Measurements from ENCODE around the gene HIVEP1.
"Not testable (repeated sequence)": the region's sequence is repeated elsewhere in the genome, so short reads cannot be mapped to it uniquely, and the experiment has no call there.

HIVEP1 gene

DNA sequence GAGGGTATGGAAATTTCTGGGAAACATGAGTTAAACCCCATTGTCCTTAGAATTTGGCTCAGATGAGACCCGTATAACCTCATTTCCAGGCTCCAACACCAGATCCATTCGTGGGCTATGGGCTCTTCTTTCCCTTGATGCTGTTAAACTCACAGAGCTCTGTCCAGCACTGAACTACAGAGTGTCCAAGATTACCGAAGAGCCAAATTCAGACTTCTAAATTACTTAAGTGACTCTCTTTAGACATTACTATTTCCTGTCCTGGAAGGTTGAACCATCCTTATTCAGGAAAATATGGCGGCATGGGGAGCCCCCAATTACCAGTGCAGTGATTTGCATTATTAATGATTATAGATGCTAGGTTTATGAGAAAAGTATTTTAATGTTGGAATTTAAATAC lies 153.2 kb downstream of the HIVEP1 start:
- no peak for DNase-seq (ENCODE audit: low spot score in 2 of 2)
- Mint-ChIP-seq H3K9me3 (no peaks in the 10 kb centered on the region), H3K4me3 (no peak overlapping the region), H3K4me1 (peaks cover 22% of the 10 kb centered on the region), H3K36me3 (peaks cover 49% of the 10 kb centered on the region), H3K27ac (no peak overlapping the region)
- no peak for ATAC-seq

DNA sequence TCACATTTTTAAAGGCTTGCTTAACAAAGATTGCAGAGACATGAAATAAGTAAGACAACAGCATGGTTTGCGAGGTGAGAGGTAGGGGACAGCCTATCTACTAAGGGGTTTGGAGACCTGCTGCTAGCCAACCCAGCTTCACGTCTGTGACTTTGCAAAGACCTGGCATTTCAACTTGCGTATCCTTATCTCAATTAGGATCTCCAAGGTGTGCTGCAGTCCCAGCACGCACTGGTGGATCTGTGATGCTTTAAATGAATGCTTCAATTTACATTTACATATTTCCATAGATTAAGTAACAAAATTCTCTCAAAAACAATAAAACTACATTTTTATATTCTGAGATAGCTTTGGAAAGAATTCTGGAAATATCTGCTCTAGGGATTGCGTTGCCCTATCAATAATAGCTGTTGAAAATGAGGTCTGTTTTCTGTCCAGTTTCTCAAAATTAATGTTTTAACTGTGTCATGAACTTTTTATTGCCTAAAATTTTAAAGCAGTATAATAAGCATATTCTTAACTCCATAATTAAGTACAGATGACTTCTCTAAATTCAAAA lies 153.7 kb downstream of the HIVEP1 start:
- ATAC-seq (no peak), DNase-seq (ENCODE audit: low spot score in 2 of 2) (no peak)
- Mint-ChIP-seq H3K36me3 (peaks cover 44% of the 10 kb centered on the region), H3K4me3 (no peak overlapping the region), H3K27ac (no peak overlapping the region), H3K4me1 (peaks cover 19% of the 10 kb centered on the region), H3K9me3 (no peaks in the 10 kb centered on the region)

DNA sequence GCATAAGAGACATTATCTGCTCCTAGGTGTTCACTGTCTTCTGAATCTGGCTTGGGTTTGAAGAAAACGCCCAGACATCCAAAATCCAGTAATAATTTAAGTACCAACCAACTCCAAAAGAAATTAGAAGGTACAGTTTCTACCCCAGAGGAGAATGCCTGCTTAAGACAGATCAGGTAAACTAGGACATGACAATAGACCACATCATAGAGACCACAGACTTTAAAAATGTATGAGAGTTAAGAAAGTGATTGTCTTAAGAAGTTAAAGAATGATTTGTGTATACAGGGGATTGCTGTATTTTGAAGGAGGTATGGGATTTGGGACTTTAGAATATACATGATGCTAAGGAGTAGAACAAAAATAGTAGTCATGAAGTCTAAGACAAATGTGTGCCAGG lies 157.3 kb downstream of the HIVEP1 start:
- H3K36me3 Mint-ChIP-seq = peaks cover 8% of the 10 kb centered on the region
- H3K9me3 Mint-ChIP-seq = no peaks in the 10 kb centered on the region
- H3K4me3 Mint-ChIP-seq = no peak overlapping the region
- no peak for ATAC-seq
- H3K27ac Mint-ChIP-seq = no peak overlapping the region
- no peaks in the 10 kb centered on the region for H3K4me1 Mint-ChIP-seq
- no peak for DNase-seq (ENCODE audit: low spot score in 2 of 2)

DNA sequence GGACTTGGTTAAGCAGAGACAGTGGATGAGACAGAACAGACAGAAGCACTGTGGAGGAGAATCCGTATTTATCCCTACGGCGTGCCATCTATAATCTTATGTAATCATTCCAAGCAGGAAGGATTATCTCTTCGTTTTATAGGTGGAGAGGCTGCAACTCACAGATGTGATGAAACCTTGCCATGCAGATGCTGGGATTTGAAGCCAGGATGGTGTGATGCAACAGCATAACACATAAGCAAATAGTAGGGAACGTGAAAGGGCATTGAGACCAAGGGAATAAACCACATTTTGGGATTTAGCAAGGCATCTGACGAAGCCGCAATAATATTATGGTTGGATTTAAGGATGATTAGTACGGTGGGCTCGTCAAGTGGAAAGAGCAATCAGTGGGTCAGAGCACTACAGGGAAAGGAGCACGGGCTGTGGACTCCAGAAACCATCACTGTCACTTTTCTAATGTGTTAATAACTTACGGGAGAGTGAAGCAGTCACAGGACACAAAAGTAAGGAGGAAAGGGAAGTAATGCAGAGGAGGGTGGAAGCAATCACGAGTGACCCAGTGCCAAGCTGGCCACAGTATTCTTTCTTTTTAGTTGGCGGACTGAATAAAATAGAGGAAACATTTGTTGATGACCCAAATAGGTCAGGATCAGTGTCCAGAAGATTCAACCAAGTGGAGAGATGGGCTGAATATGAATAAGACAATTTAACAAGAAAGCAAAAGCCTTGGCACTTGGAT lies 158.4 kb downstream of the HIVEP1 start:
- ATAC-seq = no peak
- Mint-ChIP-seq H3K4me3 (no peak overlapping the region), H3K27ac (no peak overlapping the region), H3K9me3 (no peaks in the 10 kb centered on the region), H3K36me3 (no peaks in the 10 kb centered on the region), H3K4me1 (no peaks in the 10 kb centered on the region)
- no peak for DNase-seq (ENCODE audit: low spot score in 2 of 2)

DNA sequence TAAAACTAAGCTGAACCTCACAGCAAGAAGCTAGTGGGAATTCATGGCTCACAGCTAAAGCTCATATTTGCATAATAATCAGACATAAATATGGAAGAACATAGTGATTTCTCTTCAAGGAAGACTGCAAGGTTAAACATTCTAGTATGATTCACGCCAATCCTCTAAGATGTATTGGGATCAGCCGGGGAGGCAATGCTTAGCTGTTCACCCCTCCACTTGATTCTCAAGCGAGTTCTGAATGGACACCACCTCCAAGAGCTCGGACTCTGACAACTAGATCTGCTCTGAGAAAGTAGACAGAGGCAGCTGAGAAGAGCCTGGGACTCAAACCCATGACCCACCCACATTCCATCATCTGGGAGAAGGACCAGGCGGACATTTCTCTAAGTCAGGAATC lies 159.6 kb downstream of the HIVEP1 start:
- no peak for DNase-seq (ENCODE audit: low spot score in 2 of 2)
- no peaks in the 10 kb centered on the region for H3K4me1 Mint-ChIP-seq
- H3K4me3 Mint-ChIP-seq = no peak overlapping the region
- no peaks in the 10 kb centered on the region for H3K36me3 Mint-ChIP-seq
- ATAC-seq = no peak
- H3K9me3 Mint-ChIP-seq = no peaks in the 10 kb centered on the region
- H3K27ac Mint-ChIP-seq = no peak overlapping the region

DNA sequence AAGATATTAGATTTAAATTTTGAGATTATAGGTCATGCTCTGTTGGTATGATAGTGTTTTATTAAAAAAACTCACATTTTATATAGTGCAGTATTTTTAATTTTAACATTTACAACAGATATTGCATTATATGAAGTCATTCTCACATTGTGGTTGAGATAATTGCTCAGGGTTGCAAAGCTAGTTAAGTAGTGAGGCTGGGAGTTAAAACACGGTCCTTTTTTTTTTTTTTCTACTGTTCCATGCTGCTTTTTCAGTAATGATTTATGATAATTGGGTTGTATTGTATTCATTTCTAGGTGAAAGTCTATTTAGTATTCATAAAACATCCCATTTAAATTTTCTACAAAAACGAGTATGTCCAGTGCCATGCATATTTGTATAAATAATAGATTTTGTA lies 160.5 kb downstream of the HIVEP1 start:
- no peak overlapping the region for H3K27ac Mint-ChIP-seq
- no peaks in the 10 kb centered on the region for H3K9me3 Mint-ChIP-seq
- H3K36me3 Mint-ChIP-seq = no peaks in the 10 kb centered on the region
- H3K4me1 Mint-ChIP-seq = no peaks in the 10 kb centered on the region
- no peak overlapping the region for H3K4me3 Mint-ChIP-seq
- DNase-seq (ENCODE audit: low spot score in 2 of 2) (no peak), ATAC-seq (no peak)

DNA sequence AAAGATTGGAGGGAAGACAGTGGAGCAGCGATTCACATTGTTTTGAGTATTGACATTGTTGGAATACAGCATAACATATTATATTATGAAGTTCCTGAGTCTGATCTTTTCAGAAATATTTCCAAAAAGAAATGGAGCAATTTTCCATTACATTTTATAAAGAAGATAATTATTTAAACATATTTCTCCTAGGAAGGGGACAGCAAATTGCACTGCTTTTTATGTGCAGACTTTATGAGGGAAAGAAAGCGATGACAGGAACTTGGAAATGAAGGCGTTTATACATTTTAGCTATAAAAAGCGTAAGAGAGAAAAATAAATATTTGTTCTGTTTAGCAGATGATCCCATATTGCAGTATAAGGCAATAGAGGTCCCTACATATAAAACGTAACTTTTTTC lies 161.1 kb downstream of the HIVEP1 start:
- Mint-ChIP-seq H3K4me3 (no peak overlapping the region), H3K27ac (no peak overlapping the region), H3K36me3 (no peaks in the 10 kb centered on the region), H3K9me3 (no peaks in the 10 kb centered on the region), H3K4me1 (no peaks in the 10 kb centered on the region)
- ATAC-seq = no peak
- DNase-seq (ENCODE audit: low spot score in 2 of 2) = no peak

DNA sequence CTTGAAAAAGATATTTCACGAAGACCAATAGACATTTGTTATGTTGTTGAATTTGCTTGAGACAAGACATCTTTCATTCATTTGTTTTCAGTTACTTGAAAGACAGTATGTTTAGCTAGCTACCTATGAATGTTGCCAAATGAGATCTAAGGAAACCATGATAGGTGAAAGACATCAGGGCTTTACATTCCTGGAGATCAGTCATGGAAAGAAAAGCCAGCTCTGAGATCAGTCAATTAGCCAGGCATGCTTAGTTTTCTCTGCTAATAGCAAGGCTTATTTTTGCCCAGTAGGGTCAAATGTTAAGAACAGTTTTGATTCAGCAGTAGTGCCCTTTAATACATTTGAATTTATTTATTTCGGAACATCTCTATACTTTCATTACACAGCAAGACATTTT lies 161.5 kb downstream of the HIVEP1 start:
- H3K4me3 Mint-ChIP-seq = no peak overlapping the region
- ATAC-seq (no peak), DNase-seq (ENCODE audit: low spot score in 2 of 2) (no peak)
- no peak overlapping the region for H3K27ac Mint-ChIP-seq
- H3K4me1 Mint-ChIP-seq = no peaks in the 10 kb centered on the region
- H3K36me3 Mint-ChIP-seq = no peaks in the 10 kb centered on the region
- no peaks in the 10 kb centered on the region for H3K9me3 Mint-ChIP-seq

DNA sequence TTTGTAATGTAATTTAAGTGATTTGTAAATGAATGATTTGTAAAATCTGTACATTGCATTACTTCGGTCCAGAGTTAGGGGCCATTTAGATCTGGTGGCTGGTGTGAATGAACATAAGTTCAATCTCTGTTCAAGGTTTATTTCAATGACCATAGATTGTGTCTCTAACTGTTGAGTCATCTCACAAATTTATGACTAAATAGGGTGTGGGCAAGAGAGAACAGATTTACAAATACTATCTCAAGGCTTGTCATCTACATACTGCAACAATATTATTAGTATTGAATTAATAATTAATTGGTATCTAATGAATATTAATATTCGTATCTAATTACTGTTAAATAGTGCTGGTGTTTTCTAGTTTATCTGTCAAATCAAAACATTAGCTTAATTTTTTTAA lies 162.8 kb downstream of the HIVEP1 start:
- ATAC-seq (no peak), DNase-seq (ENCODE audit: low spot score in 2 of 2) (no peak)
- Mint-ChIP-seq H3K4me1 (no peaks in the 10 kb centered on the region), H3K9me3 (no peaks in the 10 kb centered on the region), H3K4me3 (no peak overlapping the region), H3K36me3 (no peaks in the 10 kb centered on the region), H3K27ac (no peak overlapping the region)

DNA sequence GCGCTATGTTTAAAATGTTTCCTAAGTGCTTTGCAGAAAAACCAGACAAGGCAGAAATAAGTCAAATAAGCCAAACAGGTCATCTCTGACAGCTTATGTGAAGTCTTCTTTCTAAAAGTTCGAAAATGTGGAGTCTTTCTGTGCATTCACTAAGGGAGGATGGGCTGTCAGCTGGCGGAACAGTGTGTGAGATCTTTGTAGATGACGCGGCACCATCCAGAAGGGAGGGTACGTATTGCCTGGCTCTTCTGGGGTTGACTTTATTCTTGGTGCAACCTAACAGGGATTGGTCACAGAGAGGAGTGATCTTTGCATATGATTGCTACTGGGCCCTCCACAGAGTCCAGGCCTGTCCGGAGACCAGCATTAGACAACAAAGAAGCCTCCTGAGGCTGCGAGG lies 163.5 kb downstream of the HIVEP1 start:
- Mint-ChIP-seq H3K36me3 (no peaks in the 10 kb centered on the region), H3K4me3 (no peak overlapping the region), H3K4me1 (no peaks in the 10 kb centered on the region), H3K9me3 (no peaks in the 10 kb centered on the region), H3K27ac (no peak overlapping the region)
- no peak for ATAC-seq
- no peak for DNase-seq (ENCODE audit: low spot score in 2 of 2)

DNA sequence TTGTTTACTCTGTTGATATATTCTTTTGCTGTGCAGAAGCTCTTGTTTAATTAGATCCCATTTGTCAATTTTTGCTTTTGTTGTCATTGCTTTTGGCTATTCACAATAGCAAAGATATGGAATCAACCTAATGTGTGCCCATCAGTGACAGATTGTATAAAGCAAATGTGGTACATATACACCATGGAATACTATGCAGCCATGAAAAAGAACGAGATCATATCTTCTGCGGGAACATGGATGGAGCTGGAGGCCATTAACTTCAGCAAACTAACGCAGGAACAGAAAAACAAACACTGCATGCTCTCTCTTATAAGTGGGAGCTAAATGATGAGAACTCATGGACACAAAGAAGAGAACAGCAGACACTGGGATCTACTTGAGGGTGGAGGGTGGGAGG lies 164.7 kb downstream of the HIVEP1 start:
- not testable (repeated sequence) for DNase-seq (ENCODE audit: low spot score in 2 of 2)

DNA sequence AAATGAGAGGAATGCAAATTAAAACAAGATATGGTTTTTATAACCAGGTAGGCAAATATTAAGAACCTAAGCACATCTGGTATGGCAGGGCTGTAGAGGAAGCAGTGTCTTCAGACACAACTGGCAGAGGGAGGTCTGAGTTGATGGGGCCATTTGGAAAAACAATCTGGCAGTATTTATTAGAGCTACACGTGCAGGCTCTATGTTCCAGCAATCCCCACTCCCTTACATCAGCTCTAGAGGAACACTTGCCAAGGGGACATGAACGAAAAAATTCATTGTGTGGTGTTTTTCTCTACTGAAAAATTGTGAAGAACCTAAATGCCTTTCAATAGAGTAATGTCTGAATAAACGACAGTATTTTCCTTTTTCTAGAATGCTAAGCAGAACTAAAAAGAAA lies 166.4 kb downstream of the HIVEP1 start:
- ATAC-seq = no peak
- Mint-ChIP-seq H3K4me1 (peaks cover 8% of the 10 kb centered on the region), H3K4me3 (no peak overlapping the region), H3K9me3 (no peaks in the 10 kb centered on the region), H3K36me3 (no peaks in the 10 kb centered on the region), H3K27ac (no peak overlapping the region)
- DNase-seq (ENCODE audit: low spot score in 2 of 2) = no peak

More for the DNA sequence above, 164.7 kb downstream of the HIVEP1 start:
- not testable (repeated sequence) for H3K9me3 Mint-ChIP-seq, H3K4me3 Mint-ChIP-seq, ATAC-seq, H3K36me3 Mint-ChIP-seq, H3K4me1 Mint-ChIP-seq, H3K27ac Mint-ChIP-seq

DNA sequence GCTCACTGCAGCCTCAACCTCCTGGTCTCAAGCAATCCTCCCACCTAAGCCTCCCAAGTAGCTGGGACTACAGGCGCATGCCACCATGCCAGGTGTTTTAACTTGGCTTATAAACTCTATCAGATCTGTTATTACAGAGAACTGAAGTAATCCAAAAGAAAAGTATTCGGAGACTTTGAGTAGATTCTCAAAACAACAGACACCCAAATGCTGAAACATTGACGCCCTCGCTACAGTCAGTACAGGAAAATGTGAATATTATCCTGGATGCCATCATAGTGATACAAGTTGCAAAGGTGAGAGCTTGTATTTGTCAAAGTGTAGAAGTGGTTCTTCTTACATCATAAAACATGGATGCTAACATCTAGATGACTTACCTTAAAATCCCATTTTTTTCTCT lies 169.4 kb downstream of the HIVEP1 start:
- no peak for DNase-seq (ENCODE audit: low spot score in 2 of 2)
- ATAC-seq = no peak
- Mint-ChIP-seq H3K4me3 (no peak overlapping the region), H3K36me3 (no peaks in the 10 kb centered on the region), H3K27ac (no peak overlapping the region), H3K4me1 (peaks cover 14% of the 10 kb centered on the region), H3K9me3 (no peaks in the 10 kb centered on the region)

DNA sequence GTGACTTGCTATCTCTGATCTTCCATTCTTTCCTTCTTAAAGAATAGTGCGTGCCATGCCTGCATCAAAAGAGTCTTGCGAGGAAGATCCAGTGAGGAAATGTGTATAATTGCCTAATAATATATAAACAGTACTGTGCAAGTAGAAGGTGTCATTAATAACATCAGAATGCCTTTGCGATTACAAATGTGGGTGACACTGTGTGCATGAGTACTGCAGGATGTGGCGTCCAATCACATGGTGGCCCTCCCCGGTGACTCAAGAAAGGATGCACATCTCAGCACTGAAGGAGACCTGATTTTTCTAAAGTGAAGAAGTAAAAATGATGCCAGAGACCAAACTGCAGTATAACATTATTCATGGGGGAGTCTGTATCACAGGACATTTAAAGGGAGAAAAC lies 170.6 kb downstream of the HIVEP1 start:
- DNase-seq (ENCODE audit: low spot score in 2 of 2) (no peak), ATAC-seq (peak; percentile 87)
- H3K36me3 Mint-ChIP-seq = no peaks in the 10 kb centered on the region
- H3K4me1 Mint-ChIP-seq = peaks cover 14% of the 10 kb centered on the region
- no peaks in the 10 kb centered on the region for H3K9me3 Mint-ChIP-seq
- H3K27ac Mint-ChIP-seq = no peak overlapping the region
- H3K4me3 Mint-ChIP-seq = no peak overlapping the region

DNA sequence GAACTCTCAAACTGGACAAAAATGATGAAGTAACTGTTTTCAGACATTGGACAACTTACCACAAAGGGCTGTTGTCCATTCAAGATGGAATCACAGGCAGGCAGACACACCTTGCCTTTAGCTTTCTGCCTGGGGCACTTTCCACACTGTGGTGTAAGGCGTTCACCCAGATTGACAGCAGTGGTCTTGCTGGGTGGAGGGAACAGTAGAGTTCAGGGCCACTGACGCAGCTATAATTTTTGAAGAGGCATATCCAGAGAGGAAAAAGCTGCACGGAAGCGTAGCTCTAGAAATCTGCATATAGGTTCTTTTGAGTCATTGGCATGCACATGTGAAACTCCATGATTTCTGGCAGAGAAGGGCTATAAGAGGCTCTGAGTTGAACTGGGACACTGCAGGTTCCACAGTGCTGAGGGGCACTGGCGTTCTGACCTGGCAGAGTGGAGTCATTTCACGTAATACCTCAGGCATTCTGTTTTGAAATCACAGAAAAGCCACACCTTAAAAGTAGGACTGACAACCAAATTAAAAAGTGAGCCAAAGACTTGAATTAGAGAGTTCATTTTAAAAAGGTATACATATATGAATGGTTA lies 173.1 kb downstream of the HIVEP1 start:
- no peak for DNase-seq (ENCODE audit: low spot score in 2 of 2)
- H3K4me3 Mint-ChIP-seq = no peak overlapping the region
- no peak for ATAC-seq
- peaks cover 14% of the 10 kb centered on the region for H3K4me1 Mint-ChIP-seq
- H3K9me3 Mint-ChIP-seq = no peaks in the 10 kb centered on the region
- no peak overlapping the region for H3K27ac Mint-ChIP-seq
- no peaks in the 10 kb centered on the region for H3K36me3 Mint-ChIP-seq

DNA sequence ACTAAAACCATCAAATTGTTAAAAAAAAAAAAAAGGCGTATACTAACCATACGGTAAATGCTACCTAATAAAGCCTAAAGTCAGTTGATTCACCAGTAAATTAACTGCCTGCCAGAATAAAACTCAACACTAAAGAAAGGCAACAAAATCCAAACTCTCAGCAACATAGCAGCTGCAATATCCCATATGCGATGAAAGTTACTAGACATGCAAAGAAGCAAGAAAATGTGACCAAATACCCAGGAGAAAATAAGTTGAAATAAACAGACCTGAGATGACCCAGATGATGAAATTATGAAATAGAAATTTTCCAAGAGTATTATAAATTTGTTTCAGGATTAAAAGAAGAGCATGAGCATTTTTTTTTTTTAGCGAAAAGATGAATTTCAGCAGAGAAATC lies 174.4 kb downstream of the HIVEP1 start:
- peaks cover 14% of the 10 kb centered on the region for H3K4me1 Mint-ChIP-seq
- DNase-seq (ENCODE audit: low spot score in 2 of 2) (no peak), ATAC-seq (no peak)
- H3K27ac Mint-ChIP-seq = no peak overlapping the region
- no peaks in the 10 kb centered on the region for H3K36me3 Mint-ChIP-seq
- no peak overlapping the region for H3K4me3 Mint-ChIP-seq
- H3K9me3 Mint-ChIP-seq = no peaks in the 10 kb centered on the region
